PC-3 (cell line): Measurements from ENCODE around the gene NTN1.

Experiments
- EZH2 ChIP-seq: fragments of 300-600 bp; sonication (generic); IDR thresholded peaks from one replicate; pipeline ENCODE4 v1.6.1; 2017; ENCODE audit warnings: antibody characterized with exemption, mild to moderate bottlenecking, low read length; ENCODE audit not compliant: unreplicated experiment
- EZH2phosphoT487 ChIP-seq: fragments of 300-600 bp; sonication (generic); IDR thresholded peaks from 2 replicates; pipeline ENCODE4 v1.6.1; 2018; ENCODE audit warnings: mild to moderate bottlenecking, antibody characterized with exemption, low read length, borderline replicate concordance
- TF ChIP-seq, protein P1 (sequence below): fragments of 300-600 bp; sonication (generic); conservative IDR thresholded peaks from 2 replicates; pipeline ENCODE4 v1.5.1; 2017; ENCODE audit warnings: antibody characterized with exemption, low read depth, mild to moderate bottlenecking, low read length

DNA sequence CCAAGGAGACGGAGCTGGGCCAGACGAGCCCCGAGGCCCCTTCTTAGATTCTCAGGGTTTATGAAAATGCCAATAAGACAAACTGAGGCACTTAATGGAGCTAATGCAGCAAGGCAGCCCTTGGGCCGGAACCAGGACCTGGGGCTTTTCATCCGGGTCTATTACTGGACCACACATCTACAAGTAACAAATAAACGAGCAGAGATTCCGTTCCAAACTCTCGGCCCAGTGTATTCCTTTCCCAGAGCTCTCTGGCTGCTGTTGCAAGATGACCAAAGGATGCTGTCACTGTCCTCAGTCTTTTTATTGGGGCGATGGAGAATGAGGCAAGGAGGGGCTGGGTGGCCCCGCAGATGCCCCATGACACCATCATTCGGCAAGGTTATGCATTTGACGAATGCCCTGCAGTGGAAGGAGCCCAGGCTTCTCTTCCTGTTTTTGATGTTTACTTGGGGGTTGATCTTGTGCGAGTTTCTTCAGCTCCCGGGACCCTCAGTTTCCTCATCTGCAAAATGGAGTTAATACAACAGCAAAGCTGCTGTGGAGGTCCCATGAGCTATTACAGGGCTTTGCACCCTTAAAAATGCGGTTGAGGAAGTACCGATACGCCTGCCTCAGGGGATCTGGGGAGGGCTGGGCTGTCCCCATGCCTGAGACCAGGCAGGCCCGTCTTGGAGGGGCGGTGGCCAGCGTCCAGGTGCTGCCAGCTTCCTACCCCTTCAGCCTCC, 1.1 kb upstream of the NTN1 start:
- TF ChIP-seq EZH2 (no peak), EZH2phosphoT487 (no peak)
- TF ChIP-seq, protein P1, sequence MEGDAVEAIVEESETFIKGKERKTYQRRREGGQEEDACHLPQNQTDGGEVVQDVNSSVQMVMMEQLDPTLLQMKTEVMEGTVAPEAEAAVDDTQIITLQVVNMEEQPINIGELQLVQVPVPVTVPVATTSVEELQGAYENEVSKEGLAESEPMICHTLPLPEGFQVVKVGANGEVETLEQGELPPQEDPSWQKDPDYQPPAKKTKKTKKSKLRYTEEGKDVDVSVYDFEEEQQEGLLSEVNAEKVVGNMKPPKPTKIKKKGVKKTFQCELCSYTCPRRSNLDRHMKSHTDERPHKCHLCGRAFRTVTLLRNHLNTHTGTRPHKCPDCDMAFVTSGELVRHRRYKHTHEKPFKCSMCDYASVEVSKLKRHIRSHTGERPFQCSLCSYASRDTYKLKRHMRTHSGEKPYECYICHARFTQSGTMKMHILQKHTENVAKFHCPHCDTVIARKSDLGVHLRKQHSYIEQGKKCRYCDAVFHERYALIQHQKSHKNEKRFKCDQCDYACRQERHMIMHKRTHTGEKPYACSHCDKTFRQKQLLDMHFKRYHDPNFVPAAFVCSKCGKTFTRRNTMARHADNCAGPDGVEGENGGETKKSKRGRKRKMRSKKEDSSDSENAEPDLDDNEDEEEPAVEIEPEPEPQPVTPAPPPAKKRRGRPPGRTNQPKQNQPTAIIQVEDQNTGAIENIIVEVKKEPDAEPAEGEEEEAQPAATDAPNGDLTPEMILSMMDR = no peak
